Measurements from ENCODE around the gene KMT2B.
"Not testable (repeated sequence)": the region's sequence is repeated elsewhere in the genome, so short reads cannot be mapped to it uniquely, and the experiment has no call there.

Gene KMT2B

DNA sequence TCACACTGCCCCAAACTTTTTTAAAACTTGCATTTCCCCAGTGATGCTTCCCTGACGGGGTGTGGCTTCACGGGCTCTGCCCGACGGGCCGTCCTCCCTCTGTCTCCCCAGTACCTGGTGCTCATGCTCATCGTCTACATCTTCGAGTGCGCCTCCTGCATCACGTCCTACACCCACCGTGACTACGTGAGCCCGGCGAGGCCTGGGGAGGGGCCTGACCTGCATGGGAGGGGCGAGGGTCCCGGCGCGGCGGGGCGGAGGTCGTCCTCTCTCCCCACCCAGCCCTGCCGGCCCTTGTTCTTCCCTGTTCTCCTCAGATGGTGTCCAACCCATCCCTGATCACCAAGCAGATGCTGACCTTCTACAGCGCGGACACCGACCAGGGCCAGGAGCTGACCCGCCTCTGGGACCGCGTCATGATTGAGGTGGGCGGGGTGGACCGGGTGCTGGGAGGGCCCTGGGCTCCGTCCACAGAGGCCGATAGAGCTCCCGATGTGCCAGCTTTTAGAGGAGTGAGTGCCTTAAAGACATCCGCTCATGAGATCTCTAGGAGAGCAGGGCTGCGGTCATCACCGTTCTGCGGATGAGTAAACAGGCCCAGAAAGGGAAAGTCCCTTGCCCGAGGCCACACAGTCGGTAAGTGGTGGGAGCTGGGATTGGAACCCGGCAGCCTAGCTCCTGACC lies 44.5 kb upstream of the KMT2B start:
- TF ChIP-seq, protein P1, sequence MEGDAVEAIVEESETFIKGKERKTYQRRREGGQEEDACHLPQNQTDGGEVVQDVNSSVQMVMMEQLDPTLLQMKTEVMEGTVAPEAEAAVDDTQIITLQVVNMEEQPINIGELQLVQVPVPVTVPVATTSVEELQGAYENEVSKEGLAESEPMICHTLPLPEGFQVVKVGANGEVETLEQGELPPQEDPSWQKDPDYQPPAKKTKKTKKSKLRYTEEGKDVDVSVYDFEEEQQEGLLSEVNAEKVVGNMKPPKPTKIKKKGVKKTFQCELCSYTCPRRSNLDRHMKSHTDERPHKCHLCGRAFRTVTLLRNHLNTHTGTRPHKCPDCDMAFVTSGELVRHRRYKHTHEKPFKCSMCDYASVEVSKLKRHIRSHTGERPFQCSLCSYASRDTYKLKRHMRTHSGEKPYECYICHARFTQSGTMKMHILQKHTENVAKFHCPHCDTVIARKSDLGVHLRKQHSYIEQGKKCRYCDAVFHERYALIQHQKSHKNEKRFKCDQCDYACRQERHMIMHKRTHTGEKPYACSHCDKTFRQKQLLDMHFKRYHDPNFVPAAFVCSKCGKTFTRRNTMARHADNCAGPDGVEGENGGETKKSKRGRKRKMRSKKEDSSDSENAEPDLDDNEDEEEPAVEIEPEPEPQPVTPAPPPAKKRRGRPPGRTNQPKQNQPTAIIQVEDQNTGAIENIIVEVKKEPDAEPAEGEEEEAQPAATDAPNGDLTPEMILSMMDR (IDR thresholded peaks at IDR 0.05; ENCODE audit: low read depth, low read length, missing control alignments) = no peak
- no peak for DNase-seq (ENCODE audit: low read depth)

DNA sequence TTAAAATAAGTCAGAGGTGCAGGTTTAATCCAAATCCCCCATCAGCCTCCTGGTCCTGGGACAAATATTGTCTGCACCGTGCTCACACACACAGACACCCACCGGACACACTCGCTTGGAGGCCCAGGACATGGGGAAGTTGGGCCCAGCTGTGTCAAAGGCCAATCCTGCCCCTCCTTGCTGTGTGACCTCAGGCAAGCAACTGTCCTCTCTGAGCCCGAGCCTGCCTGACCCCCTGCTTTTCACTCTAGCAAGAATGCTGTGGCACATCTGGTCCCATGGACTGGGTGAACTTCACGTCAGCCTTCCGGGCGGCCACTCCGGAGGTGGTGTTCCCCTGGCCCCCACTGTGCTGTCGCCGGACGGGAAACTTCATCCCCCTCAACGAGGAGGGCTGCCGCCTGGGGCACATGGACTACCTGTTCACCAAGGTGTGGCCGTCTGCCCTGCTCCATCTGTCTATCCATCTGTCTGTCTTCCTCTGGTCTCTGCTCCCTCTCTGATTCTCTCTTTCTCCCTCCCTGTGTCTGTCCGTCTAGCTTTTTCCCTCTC lies 42.1 kb upstream of the KMT2B start:
- DNase-seq (ENCODE audit: low read depth) = no peak
- no peak overlapping the region for H3K4me3 ChIP-seq (ENCODE audit: low read depth, low read length)
- TF ChIP-seq, protein P1 (IDR thresholded peaks at IDR 0.05; ENCODE audit: low read depth, low read length, missing control alignments) = no peak

More for the DNA sequence above, 44.5 kb upstream of the KMT2B start:
- H3K4me3 ChIP-seq (ENCODE audit: low read depth, low read length) = peak overlapping the region; percentile 34

DNA sequence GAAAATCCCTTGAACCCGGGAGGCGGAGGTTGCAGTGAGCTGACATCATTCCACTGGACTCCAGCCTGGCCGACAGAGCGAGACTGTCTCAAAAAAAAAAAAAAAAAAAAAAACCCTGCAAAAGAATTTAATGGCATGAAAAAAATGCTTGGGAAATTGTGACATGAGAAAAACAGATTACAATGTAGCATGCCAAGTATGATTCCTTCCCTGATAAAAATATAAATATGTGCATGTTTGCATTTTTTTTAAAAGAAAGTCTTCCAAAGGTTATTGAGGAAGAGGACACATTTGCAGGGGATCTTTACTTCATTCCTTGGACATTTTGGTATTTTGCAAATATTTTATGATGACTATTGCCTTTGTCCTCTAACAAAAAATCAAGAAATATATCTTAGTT lies 28.0 kb upstream of the KMT2B start:
- no peak for DNase-seq (ENCODE audit: low read depth)
- no peak overlapping the region for H3K4me3 ChIP-seq (ENCODE audit: low read depth, low read length)
- TF ChIP-seq, protein P1 (IDR thresholded peaks at IDR 0.05; ENCODE audit: low read depth, low read length, missing control alignments) = no peak

DNA sequence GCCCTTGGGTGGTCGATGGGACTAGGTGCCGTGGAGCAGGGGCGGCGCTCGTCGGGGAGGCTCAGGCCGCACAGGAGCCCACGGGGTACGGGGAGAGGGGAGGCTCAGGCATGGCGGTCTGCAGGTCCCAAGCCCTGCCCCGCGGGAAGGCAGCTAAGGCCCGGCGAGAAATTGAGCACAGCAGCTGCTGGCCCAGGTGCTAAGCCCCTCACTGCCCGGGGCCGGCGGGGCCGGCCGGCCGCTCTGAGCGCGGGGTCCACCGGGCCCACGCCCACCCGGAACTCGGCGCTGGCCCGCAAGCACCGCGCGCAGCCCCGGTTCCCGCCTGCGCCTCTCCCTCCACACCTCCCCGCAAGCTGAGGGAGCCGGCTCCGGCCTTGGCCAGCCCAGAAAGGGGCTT lies 26.7 kb upstream of the KMT2B start:
- H3K4me3 ChIP-seq (ENCODE audit: low read depth, low read length); DNase-seq (ENCODE audit: low read depth): not testable (repeated sequence)

DNA sequence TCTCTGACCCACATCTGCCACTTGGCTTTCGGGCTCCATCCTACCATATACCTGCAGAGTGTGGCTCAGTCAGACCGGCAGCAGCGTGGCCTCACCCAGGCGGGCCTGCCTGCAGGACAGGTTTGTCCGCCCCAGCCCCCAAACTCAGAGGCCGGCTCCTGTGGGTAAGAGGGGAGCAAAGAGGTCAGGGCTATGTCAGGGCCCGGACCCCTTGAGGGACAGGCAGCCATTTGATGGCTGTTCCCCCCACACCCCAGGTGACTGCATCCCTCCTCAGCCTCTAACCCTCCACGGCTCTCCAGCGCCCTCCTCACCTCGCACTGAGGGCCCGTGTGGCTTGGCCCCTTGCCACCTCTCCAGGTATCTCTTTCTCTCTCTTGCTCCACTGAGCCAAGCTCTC lies 25.8 kb upstream of the KMT2B start:
- TF ChIP-seq, protein P1 (IDR thresholded peaks at IDR 0.05; ENCODE audit: low read depth, low read length, missing control alignments) = no peak
- no peak for DNase-seq (ENCODE audit: low read depth)
- H3K4me3 ChIP-seq (ENCODE audit: low read depth, low read length) = no peak overlapping the region

DNA sequence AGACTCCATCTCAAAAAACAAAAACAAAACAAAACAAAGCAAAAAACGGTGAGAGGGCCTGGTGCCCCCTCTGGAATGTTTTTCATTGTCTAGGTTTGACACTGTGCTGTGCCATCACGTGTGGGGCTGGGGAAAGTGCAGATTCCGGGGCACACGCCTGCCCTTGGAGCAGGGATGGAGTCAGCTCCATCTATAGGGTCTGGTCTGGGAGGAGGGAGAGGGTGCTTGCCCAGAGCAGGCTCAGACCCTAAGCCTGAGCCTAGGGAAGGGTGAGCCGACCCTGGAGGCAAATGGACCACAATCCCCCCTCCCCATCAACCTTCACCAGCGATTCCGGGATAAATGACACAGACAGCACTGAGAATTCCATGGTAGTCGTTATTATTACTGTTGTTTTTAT lies 24.4 kb upstream of the KMT2B start:
- H3K4me3 ChIP-seq (ENCODE audit: low read depth, low read length) = no peak overlapping the region
- DNase-seq (ENCODE audit: low read depth) = no peak
- TF ChIP-seq, protein P1 (IDR thresholded peaks at IDR 0.05; ENCODE audit: low read depth, low read length, missing control alignments) = no peak

DNA sequence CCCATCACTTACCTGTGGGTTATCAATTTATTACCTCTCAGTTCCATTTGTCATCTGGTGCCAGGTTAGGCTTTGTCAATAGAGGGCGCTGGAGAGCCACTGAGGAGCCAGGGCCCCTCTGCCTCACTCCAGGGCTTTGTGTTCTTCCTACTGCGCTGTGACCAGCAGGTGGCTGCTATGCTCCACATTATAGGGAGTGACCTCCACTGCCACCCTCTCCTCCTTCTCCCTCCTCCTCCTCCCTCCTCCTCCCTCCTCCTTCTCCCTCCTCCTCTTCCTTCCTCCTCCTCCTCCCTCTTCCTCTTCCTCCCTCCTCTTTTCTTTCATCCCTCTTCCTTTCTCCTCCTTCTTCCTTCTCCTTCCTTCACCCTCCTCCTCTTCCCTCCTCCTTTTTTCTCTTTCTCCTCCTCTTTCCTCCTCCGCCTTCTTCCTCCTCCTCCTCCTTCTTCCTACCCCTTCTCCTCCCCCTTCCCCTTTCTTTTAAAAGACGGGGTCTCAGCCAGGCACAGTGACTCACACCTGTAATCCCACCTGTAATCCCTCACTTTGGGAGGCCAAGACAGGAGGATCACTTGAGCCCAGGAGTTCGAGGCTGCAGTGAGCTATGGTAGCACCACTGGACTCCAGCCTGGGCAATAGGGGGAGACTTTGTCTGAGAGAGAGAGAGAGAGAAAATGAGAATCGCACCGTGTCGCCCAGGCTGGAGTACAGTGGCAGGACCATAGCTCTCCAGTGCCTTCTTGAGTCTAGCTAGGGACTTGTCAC lies 23.8 kb upstream of the KMT2B start:
- TF ChIP-seq, protein P1 (IDR thresholded peaks at IDR 0.05; ENCODE audit: low read depth, low read length, missing control alignments) = peak; percentile 99

More for the DNA sequence above, 23.8 kb upstream of the KMT2B start:
- H3K4me3 ChIP-seq (ENCODE audit: low read depth, low read length) = no peak overlapping the region
- peak; percentile 77 for DNase-seq (ENCODE audit: low read depth)
